Stimulated activated CD8-positive, alpha-beta memory T cell treated with anti-CD3 and anti-CD28 coated beads, Interleukin-7, amount 100 ng/mL, for 1 hour (primary cell): ENCODE measurements around the gene STPG2.
"Not testable (repeated sequence)": the region's sequence is repeated elsewhere in the genome, so short reads cannot be mapped to it uniquely, and the experiment has no call there.

Experiments
- DNase-seq, 2 donors: peaks; one replicate each; pipeline ENCODE4 v3.0.0-alpha.2; 2020; ENCODE audit warnings: low read depth in 2 of 2

Gene STPG2

GRCh38 chr4:97645071-97645821 lies 498.0 kb downstream of the STPG2 start:
- DNase-seq = no peak

- no peak for DNase-seq
Observed at GRCh38 chr4:97643179-97643578, 500.1 kb downstream of the STPG2 start.

GRCh38 chr4:97639961-97640360 lies 503.3 kb downstream of the STPG2 start:
- DNase-seq = no peak

- not testable (repeated sequence) for DNase-seq
Observed at GRCh38 chr4:97633831-97634230, 509.4 kb downstream of the STPG2 start.

- no peak for DNase-seq
Observed at GRCh38 chr4:97627750-97628149, 515.5 kb downstream of the STPG2 start.

GRCh38 chr4:97624204-97624603 lies 519.1 kb downstream of the STPG2 start:
- DNase-seq = no peak

- no peak for DNase-seq
Observed at GRCh38 chr4:97605932-97606331, 537.3 kb downstream of the STPG2 start.

- DNase-seq = no peak
Observed at GRCh38 chr4:97593248-97593647, 550.0 kb downstream of the STPG2 start.

- no peak for DNase-seq
Observed at GRCh38 chr4:97590266-97590665, 553.0 kb downstream of the STPG2 start.

- no peak for DNase-seq
Observed at GRCh38 chr4:97589481-97590196, 553.6 kb downstream of the STPG2 start.

- no peak for DNase-seq
Observed at GRCh38 chr4:97587912-97588311, 555.4 kb downstream of the STPG2 start.

- DNase-seq = no peak
Observed at GRCh38 chr4:97585274-97585673, 558.0 kb downstream of the STPG2 start.

GRCh38 chr4:97582890-97583289 lies 560.4 kb downstream of the STPG2 start:
- no peak for DNase-seq

GRCh38 chr4:97577004-97577403 lies 566.3 kb downstream of the STPG2 start:
- no peak for DNase-seq

GRCh38 chr4:97560009-97560408 lies 583.3 kb downstream of the STPG2 start:
- DNase-seq = no peak

- DNase-seq = no peak
Observed at GRCh38 chr4:97558204-97558778, 585.0 kb downstream of the STPG2 start.

GRCh38 chr4:97550637-97551036 lies 592.6 kb downstream of the STPG2 start:
- not testable (repeated sequence) for DNase-seq

- no peak for DNase-seq
Observed at GRCh38 chr4:97548943-97549583, 594.2 kb downstream of the STPG2 start.

GRCh38 chr4:97548186-97548585 lies 595.1 kb downstream of the STPG2 start:
- DNase-seq = no peak

GRCh38 chr4:97531351-97531750 lies 611.9 kb downstream of the STPG2 start:
- no peak for DNase-seq

GRCh38 chr4:97530676-97531075 lies 612.6 kb downstream of the STPG2 start:
- DNase-seq = no peak

GRCh38 chr4:97525236-97525635 lies 618.0 kb downstream of the STPG2 start:
- DNase-seq = no peak
